ENCODE data around the gene RHD.
"Not testable (repeated sequence)": the region's sequence is repeated elsewhere in the genome, so short reads cannot be mapped to it uniquely, and the experiment has no call there.

DNA sequence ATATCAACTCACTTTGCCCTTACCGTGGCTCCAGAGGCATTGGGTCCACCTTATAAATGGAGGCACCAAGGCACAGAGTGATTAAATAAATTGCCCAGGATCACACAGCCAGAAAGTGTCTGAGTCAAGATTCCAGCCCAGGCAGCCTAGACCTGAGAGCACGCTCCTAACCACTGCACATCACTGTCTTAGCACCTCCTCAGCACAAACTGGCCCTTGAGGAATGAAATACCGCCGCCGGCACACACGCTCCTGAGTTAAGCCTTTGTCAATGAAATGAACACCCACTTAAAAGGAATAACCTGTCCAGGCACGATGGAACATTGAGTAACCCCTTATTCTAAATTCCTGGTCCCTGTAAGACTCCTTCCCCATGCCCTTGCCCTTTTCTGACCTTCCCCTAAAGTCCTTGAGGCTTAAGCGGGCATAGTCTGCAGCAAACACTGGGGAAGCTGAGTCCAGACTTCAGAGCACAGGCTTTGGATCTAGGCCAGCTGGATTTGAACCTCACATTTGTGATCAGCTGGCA is 16.3 kb downstream of the RHD start:
- TF ChIP-seq, protein P1, sequence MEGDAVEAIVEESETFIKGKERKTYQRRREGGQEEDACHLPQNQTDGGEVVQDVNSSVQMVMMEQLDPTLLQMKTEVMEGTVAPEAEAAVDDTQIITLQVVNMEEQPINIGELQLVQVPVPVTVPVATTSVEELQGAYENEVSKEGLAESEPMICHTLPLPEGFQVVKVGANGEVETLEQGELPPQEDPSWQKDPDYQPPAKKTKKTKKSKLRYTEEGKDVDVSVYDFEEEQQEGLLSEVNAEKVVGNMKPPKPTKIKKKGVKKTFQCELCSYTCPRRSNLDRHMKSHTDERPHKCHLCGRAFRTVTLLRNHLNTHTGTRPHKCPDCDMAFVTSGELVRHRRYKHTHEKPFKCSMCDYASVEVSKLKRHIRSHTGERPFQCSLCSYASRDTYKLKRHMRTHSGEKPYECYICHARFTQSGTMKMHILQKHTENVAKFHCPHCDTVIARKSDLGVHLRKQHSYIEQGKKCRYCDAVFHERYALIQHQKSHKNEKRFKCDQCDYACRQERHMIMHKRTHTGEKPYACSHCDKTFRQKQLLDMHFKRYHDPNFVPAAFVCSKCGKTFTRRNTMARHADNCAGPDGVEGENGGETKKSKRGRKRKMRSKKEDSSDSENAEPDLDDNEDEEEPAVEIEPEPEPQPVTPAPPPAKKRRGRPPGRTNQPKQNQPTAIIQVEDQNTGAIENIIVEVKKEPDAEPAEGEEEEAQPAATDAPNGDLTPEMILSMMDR (IDR thresholded peaks at IDR 0.05) = not testable (repeated sequence)
- not testable (repeated sequence) for TF ChIP-seq POLR2A (IDR thresholded peaks at IDR 0.05)

All from adrenal gland (tissue), 5 donors.